Middle frontal gyrus (tissue), 1 donor: Measurements from ENCODE around the gene RASSF3.

ENCODE experiments used
- DNase-seq: peaks from one replicate; pipeline ENCODE4 v3.0.0-alpha.2; 2015; ENCODE audit warnings: low spot score; ENCODE audit errors: extremely low spot score

The RASSF3 gene

DNA sequence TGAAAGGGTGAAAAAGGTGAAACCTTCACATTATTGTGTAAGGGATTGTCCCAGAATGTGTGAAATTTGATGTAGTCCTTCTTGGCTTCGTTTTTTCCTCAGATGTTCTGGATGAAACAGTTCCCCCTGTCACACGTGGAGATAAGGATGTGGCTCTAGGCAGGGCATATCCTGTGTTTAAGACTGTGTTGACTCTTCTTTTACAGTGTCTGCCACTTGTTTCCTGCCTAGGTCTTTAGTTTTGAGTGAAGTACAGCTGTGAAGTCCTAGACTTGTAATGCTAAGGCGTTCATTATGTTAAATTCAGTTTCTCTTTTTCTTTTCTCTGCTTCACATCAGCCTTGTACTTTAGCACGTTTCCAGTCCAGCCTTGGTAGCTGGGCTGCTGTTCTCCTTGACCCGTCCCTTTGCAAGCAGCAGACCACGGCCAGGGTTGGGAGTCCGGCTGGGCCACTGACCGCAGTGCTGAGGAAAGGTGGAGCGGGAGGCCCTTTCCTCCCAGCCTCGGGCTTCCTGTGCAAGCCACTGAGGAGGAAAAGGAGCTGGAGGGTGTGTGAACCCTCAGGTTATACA is 59.1 kb downstream of the RASSF3 start:
- DNase-seq = no peak

DNA sequence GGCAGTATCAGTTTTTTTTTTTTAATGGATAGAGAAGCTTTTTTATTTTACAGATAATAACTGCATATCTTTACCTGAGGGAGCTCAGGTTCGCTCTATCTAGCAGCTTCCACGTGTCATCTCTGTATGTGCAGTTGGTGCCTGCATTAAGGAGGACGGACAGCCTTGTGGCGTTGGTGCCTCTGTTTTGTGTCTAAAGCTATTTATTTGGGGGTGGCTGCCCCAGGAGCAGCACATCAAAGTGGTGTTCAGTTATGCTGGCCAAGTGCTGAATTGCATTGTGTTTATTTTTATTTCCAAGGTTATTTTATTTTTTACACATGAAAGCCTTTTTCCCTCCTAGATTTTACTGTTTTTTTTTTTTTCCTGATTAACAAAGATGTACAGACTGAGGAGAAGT is 59.7 kb downstream of the RASSF3 start:
- no peak for DNase-seq

DNA sequence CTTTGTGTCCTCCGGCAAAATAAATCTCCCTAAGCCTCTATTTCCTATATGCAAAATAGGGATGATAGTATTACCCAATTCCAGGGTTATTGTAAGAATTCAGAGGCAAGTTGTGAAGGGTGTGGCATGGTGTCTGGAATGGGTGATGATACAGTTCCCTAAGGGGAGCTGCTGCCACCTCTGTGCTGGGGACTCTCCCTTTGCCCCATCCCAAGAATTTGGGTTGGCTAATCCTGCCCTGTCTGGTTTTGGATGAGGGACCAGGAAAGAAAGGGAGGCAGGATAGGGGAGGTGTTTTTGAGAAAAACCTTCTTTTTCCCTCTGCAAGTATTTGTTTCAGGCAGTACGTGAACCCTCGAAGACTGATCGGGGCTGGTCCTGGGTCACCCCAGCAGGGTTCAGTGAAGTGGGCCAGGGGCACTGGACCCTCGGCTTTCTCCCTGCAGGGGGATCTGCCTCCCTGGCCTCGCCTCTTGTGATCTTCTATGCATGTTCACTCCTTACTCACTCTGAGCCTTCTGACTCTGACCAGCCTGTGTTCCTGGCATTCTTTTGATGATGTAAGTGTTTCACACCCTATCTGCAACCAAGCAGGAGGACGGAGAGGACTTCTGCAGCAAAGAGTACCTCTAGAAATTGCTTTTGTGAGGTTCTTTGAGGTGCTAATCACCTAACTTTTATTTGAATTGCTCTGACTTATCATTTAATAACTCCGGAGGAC is 60.8 kb downstream of the RASSF3 start:
- no peak for DNase-seq

DNA sequence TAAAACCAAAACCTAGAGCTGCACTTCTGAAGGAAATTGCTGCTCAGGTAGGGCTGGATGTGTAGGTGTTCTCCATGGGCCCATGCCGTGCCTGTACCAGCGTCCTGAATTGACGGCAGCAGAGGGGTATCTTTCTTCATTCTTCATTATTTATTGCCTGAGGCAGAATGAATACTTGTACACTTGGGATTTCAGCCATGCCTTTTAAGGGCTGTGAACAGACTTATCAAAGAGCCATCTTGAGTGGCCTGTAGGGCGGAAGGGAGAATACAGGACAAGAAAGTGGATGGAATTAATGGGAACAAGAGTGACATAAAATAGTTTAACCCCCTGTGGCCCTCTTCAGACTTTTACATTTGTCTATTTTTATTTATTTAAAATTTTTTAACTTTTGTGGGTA is 61.4 kb downstream of the RASSF3 start:
- no peak for DNase-seq

DNA sequence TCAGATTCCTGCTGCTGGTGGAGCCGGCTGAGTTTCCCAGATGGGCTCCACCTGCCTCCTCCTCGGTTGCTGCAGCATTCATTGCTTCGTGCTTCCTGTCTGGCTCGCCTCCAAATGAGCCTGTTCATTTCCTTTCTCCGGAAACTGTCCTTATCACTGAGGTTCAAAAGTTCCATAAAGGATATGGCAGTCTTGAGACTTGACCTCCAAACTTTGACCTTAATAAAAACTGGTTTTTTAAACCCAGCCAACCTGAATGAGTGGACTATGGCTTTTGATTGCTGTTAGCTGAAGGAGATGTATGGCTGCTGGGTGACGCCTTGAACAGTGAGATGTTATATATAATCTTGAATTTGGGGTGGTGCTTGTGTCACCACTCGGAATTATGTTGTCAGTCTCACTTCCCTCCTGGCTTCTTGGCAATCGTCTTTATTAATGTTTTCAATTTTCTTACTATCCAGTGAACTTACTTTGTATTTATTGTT is 62.7 kb downstream of the RASSF3 start:
- DNase-seq = no peak

DNA sequence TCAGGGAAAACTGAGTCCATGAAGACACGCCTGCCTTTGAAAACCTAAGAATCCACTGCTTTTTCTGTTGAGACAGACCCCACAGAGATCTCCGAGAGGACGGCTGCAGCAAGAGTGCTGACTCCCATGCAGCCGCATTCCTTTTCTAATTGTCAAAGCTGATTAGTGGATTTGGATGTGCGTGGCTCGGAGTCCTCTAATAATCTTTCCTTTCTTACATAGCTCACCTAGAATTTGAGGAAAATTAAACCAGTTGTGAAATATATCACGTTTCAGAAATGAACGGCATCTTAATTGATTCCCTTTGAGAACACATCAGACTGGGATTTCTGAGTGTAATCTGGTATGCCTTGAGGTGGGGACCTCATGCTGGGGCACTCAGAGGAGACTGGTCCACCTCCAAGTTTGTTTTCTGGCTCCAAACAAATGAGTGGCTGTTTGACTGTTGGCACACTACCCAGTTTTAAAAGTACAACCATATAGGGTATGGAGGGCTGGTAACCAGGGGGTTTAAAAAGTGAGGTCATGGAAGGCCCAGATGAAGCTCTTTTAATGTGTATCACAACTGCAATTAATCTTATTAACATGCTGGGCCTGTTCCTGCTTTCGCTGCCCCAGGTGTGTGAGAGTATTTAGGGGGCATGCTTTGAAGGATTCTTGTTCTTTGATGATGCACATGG is 63.3 kb downstream of the RASSF3 start:
- no peak for DNase-seq

DNA sequence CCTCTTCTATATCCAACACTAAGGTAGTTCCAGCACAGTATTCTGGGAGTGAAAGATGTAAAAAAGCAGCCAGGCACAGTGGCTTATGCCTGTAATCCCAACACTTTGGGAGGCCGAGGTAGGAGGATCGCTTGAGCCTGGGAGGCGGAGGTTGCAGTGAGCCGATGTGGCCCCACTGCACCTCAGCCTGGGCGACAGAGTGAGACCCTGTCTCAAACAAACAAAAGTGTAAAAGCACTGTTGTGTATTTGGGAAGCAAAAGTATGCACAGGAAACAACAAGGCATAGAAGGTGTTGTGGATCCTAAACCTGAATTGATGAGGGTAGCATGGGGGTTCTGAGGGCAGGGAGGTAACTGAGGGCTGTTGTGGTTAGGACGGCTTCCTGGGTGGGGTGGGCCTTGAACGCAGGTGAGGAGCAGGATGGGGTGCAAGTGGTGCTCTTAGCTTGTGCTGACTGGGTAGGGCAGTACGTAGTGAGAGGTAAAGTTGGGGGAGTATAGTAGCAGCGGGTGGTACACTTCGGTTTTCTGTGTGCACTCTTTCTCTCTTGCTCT is 64.2 kb downstream of the RASSF3 start:
- DNase-seq = no peak

DNA sequence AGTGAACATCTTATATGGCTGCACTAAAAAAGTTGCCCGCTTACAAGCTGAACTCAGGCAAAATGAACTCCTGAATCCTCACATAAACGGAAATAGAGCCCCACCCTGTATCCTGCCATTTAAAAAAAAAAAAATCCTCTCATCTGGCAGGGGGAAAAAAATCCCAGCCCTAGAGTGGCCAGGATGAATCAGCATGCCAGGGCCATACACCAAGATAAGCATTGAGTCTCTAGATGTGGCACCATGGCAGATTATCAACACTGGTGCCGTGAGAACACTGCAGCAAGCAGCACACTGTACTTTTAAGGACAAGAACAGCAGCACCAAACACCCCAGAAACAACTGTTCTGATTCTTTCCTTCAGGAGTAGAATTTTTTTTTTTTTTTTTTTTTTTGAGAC is 65.5 kb downstream of the RASSF3 start:
- DNase-seq = no peak

DNA sequence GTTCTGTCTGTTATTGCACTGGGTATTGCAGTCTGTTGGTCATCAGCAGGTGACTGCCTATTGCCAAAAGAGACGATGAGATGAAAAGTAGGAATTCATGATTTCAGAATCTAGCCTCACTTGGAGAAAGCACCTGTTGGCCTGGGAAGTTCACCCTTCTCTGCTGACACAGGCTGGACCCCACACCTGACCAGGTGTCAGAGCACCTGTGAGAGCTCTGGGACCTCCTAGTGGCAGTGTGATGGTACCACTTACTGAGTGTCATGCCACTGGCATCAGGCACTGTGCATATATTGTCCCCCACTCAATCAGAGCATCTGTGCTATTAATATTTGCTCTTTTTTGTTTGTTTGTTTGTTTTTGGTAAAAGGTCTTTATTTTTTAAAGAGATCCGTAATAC is 68.0 kb downstream of the RASSF3 start:
- DNase-seq = no peak

DNA sequence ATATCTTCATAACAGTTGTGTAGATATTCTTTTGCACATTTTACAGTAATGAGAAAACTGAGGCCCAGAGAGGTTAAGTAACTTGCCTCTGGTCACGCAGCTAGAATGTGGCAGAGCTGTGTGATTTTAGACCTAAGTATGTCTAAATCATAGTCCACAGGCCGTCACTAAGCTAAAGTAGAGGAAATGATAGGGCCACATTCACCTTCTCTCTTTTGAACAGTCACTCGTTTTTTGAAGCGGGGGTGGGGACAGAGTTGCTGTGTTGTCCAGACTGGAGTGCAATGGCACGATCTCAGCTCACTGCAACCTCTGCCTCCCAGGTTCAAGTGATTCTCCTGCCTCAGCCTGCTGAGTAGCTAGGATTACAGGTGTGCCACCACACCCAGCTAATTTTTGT is 68.5 kb downstream of the RASSF3 start:
- no peak for DNase-seq

DNA sequence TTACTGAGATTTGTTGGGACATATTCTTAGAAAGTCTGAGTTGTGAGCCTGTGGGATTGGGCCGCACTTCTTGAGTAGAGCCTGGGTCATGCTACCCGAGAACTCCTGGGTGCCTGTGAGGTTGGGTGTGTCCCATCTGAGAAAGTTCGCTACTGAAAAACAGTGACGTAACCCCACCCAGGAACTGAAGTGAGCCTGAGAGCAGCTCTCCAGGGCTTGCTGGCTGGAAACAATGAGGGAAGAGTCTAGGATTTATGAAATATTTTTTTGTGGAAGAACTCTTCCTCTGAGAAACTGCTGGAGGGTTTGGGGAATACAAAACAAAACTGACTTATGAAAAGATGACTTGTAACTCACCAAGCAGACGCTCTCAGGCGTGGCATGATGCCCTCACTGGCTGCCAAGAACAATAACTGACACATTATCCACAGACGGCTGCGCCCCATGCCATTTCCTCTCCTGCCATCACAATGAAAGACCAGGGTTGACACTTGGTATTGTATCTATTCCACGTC is 69.2 kb downstream of the RASSF3 start:
- no peak for DNase-seq

DNA sequence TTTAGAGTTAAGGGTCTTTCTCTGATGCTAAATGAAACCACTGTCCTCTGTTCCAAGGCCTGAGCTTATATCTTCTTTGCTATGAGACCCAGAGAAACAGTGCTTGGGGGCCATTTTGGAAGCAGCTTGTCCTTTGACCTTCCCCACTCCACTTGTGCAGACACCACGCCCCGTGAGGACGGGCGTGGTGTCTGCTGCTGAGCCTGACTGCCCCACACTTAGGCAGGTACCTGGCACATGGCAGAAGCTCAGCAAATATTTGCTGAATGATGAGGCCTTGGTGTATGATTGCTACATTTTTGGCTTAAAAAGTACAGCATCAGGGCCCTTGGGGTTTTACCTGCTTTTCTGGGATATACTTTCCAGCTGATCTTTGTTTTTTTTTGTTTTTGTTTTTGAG is 69.9 kb downstream of the RASSF3 start:
- no peak for DNase-seq

DNA sequence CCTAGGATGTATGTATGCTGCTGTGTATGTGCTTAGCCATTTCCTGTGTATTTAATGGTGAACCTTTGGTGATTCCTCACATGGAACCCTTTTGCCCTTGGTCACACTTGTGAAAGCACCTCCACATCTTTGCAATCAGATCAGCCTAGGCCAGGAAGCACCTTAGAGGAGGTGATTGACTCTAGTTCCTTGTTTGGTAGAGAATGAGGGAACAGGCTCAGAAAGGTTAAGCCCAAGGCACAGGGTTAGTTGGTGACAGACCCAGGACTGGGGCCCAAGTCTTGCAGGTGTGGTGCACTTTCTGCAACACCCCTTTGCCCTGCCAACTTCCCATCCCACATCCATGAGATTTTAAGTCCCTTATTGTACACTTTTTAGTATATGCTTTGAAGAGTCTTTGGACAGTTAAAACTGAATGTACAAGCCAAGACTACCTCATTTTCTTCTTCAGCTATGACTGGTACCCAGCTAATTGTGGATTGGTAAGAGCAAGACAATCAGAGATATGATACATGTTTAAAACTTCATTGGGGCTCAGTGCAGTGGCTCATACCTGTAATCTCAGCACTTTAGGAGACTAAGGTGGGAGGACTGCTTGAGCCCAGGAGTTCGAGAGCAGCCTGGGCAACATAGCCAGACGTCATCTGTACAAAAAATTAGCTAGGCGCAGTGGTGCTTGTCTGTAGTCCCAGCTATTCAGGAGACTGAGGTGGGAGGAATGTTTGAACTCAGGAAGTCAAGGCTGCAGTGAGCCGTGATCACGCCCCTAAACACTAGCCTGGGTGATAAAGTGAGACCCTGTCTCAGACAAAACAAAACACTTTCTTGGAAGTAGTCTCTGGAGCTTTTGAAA is 71.1 kb downstream of the RASSF3 start:
- DNase-seq = no peak

DNA sequence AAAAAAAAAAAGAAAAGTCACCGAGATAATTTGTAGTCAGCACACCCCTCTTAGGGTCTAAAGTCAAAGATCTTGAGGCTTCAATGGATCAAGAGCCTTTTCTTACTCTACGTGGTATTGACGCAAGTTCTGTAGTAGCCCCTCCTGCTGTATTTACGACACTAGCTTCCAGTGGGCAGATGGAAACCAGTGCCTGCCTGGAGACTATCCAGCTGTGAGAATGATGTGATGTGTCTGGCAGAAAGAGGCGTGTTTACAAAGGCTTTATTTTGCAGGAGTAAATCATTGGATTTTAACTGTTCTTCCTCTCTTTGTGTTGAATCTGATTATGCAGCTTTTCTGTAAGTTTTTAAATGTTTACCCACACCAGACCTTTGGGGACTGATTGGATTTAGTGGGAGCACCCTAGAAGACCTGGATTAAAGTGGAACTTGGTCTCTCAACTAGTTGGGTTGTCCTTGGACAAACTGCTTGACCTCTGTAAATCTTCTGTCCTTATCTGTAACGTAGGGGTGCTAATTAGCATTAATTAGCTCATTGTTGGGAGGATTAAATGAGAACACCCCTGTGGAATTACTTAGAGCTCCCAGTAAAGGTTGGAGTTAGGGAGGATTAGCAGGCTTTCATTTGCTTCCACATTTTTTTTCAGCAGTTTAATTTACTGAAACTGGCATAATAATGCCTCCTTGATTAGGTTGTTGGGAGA is 72.4 kb downstream of the RASSF3 start:
- DNase-seq = no peak

DNA sequence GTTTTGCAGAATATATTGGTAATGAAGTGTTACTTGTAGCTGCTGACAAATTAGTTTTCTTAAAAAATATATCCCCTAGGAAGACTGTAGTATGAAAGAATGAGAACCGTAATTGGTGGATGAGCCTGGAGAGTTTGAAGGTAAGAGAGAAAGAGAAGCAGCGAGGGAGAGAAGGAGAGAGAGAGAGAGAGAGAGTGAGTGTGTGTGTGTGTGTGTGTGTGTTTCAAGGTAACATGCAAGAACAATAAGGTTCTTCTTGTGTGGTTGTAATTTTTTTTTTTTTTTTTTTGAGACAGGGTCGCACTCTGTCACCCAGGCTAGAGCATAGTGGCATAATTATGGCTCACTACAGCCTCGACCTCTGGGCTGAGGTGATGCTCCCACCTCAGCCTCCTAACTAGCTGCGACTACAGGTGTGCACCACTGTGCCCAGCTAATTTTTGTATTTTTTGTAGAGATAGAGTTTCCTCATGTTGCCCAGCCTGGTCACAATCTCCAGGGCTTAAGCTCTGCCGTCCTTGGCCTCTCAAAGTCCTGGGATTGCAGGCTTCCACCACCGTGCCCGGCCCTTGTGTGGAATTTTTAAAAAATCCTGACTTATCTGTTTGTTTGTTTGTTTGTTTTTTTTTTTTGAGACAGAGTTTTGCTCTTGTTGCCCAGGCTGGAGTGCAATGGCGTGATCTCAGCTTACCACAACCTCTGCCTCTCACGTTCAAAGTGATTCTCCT is 73.7 kb downstream of the RASSF3 start:
- DNase-seq = no peak

DNA sequence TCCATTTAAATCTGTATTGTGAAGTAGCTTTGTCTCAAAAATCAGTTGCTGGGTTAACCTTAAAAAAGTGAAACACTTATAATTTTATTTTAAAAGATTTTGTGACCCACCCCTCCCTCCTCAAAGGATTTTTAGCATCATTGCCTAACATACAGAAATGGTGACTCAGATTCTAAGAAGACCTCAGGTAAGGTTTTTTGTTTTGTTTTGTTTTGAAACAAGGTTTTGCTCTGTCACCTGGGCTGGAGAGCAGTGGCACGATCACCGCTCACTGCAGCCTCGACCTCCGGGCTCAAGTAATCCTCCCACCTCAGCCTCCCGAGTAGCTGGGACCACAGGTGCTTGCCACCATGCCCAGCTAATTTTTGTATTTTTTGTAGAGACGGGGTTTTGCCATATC is 74.8 kb downstream of the RASSF3 start:
- no peak for DNase-seq

DNA sequence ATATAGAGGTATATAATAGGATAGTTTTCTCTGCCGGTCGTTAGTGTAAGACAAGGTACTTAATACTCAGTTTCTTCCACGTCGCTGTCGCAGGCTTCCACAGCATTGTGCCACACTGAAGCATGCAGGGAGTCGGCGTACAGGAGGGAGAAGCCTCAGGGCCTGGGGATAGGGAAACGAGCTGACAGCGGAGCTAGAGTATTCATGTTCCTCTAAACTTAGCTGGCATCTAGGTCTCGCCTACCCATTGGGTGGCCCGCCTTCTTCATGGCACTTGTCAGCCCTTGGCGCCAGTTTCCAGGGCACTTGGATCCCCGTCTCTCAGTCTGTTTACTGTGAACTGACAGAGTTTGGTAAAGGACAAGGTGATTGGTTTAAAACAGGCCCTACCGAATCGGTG is 75.3 kb downstream of the RASSF3 start:
- no peak for DNase-seq

DNA sequence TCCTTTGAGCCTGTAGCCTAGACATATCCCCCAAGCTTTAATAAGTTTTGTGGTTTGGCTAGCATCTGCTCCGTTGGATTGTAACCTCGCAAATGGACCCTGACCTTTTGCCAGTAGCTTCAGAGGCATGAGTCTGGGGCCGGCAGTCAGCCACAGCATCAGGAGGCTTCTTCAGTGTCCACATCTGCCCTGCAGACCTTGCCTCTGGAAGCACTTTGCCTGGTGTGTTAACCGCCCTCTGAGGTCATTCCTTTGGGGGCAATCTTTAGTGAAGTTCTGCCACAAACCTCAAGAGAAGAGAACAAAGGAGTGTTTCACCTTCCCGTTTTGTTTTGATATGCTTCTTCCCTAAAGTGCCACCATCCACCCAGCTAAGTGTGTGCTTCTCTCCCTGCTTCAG is 77.5 kb downstream of the RASSF3 start:
- no peak for DNase-seq

DNA sequence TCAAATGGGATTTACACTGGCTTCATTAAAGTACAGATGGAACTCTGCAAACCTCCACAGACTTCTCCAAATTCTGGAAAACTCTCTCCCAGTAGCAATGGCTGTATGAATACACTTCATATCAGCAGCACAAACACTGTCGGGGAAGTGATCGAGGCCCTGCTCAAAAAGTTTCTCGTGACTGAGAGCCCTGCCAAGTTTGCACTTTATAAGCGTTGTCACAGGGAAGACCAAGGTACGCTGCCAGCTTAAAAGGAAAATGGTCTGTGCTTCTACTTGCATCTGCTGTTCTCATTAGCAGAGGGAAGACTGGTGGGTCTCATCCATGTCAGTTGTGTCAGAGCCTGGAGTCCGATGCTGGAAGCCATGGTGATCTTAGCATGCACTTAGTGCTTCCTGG is 77.9 kb downstream of the RASSF3 start:
- DNase-seq = no peak

DNA sequence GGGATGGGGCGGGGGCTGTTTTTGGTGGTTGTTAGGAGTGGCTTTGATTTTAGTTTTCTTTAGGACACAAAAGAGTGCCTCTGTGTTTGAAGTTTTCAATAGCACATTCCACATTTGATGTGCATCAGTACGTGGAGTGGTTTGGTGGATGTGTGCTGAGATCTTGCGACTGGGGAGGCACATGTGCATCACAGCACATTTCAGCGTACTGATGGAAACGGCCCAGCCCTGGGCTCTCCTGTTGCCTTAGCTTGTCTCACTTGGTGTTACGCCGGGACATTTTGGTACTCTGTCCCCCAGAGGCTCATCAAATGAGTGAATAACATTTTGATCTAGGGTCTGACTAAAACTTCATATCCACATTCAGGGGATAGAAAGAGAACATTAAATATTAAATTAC is 78.4 kb downstream of the RASSF3 start:
- no peak for DNase-seq
